Keratinocyte (primary cell): ENCODE results near the gene AOAH. TPM values are rescaled to one million over a fixed set of nuclear protein-coding genes. Genes with fewer than 3 reads are reported as not detected.

ENCODE experiments used
- DNase-seq: peaks from one replicate; pipeline ENCODE4 v3.0.0-alpha.2; 2011; ENCODE audit warnings: low read depth, missing footprints, low spot score
- FAIRE-seq: peaks from 2 replicates; lab custom pipeline; 2011; peaks lifted over from hg19 to GRCh38; lab: Jason Lieb, UNC
- H2AFZ ChIP-seq: 2 replicates; pipeline ENCODE4 v1.6.0; 2012; ENCODE audit warnings: low read length, control low read depth, inconsistent platforms; ENCODE audit not compliant: control insufficient read depth
- H3K27ac ChIP-seq: 2 replicates; pipeline ENCODE4 v1.5.1; 2011; ENCODE audit warnings: low read length; ENCODE audit not compliant: control insufficient read depth, insufficient read depth
- H3K27me3 ChIP-seq: 3 replicates; pipeline ENCODE4 v1.6.0; 2011; ENCODE audit warnings: low read length; ENCODE audit not compliant: control insufficient read depth, insufficient read depth; ENCODE audit errors: extremely low read depth
- H3K36me3 ChIP-seq, 2 experiments: 2 replicates in 1 of 2; 3 replicates in 1 of 2; pipeline ENCODE4 v1.5.1; 2011; ENCODE audit warnings: low read length in 2 of 2, mild to moderate bottlenecking in 1 of 2; ENCODE audit not compliant: control insufficient read depth in 2 of 2, insufficient read depth in 2 of 2; ENCODE audit errors: extremely low read depth in 1 of 2
- H3K4me1 ChIP-seq: 3 replicates; pipeline ENCODE4 v1.5.1; 2011; ENCODE audit warnings: low read length; ENCODE audit not compliant: control insufficient read depth, insufficient read depth; ENCODE audit errors: extremely low read depth
- H3K4me2 ChIP-seq: 3 replicates; pipeline ENCODE4 v1.6.0; 2011; ENCODE audit warnings: low read depth, low read length; ENCODE audit not compliant: control insufficient read depth, insufficient read depth; ENCODE audit errors: extremely low read depth
- H3K4me3 ChIP-seq, 3 experiments: fragments of 200-600 bp in 1 of 3; sonication (generic) in 1 of 3; 2 replicates in 2 of 3; 3 replicates in 1 of 3; pipeline ENCODE4 v1.5.1; 2011 to 2016; ENCODE audit warnings: low read length in 3 of 3, mild to moderate bottlenecking in 3 of 3, control low read depth in 2 of 3, inconsistent platforms in 1 of 3, low read depth in 1 of 3, mixed read lengths in 1 of 3, mixed run types in 1 of 3, moderate library complexity in 1 of 3; ENCODE audit not compliant: control insufficient read depth in 2 of 3, insufficient read depth in 2 of 3; ENCODE audit errors: extremely low read depth in 1 of 3
- H3K79me2 ChIP-seq: 2 replicates; pipeline ENCODE4 v1.6.0; 2012; ENCODE audit warnings: low read length; ENCODE audit not compliant: control insufficient read depth, insufficient read depth
- H3K9ac ChIP-seq: 3 replicates; pipeline ENCODE4 v1.6.0; 2011; ENCODE audit warnings: low read length; ENCODE audit not compliant: control insufficient read depth, insufficient read depth; ENCODE audit errors: extremely low read depth
- H3K9me1 ChIP-seq: 3 replicates; pipeline ENCODE4 v1.6.0; 2011; ENCODE audit warnings: low read length; ENCODE audit not compliant: control insufficient read depth, insufficient read depth; ENCODE audit errors: extremely low read depth
- H3K9me3 ChIP-seq: 2 replicates; pipeline ENCODE4 v1.5.1; 2012; ENCODE audit warnings: low read depth, low read length; ENCODE audit not compliant: control insufficient read depth
- H4K20me1 ChIP-seq: 3 replicates; pipeline ENCODE4 v1.6.0; 2011; ENCODE audit warnings: low read length; ENCODE audit not compliant: control insufficient read depth, insufficient read depth; ENCODE audit errors: extremely low read depth
- CTCF ChIP-seq, 3 experiments: IDR thresholded peaks in 1 of 3; conservative IDR thresholded peaks in 1 of 3; optimal IDR thresholded peaks in 1 of 3; 2 replicates in 2 of 3; 3 replicates in 1 of 3; pipeline versions ENCODE3 to v1.5.1; 2011; ENCODE audit warnings: low read length in 3 of 3, mild to moderate bottlenecking in 3 of 3, moderate library complexity in 2 of 3, control low read depth in 1 of 3, inconsistent platforms in 1 of 3; ENCODE audit not compliant: insufficient read depth in 2 of 3; ENCODE audit errors: extremely low read depth in 1 of 3
- EZH2 ChIP-seq: IDR thresholded peaks from one replicate; pipeline ENCODE4 v1.6.1; 2012; ENCODE audit warnings: inconsistent platforms, mild to moderate bottlenecking, low read length, moderate library complexity
- dilution Hi-C: fragments of 300-500 bp; cut with MboI; formaldehyde crosslinking; loops from one replicate; pipeline ENCODE4 v1.7.0; 2020; ENCODE audit warnings: low sequenced_read_pairs; ENCODE audit not compliant: extremely low pct_ligation_motif_present
- polyA plus RNA-seq, 5 experiments: library from polyadenylated mRNA; depleted of rRNA in 3 of 5; stranded (reverse) in 3 of 5; stranded (forward) in 1 of 5; unstranded in 1 of 5; fragments of >200 nt; gene quantifications; 1 replicate in 1 of 5; 2 replicates in 3 of 5; 3 replicates in 1 of 5; pipeline versions ENCODE4 v1.2.1 to v1.2.3, GENCODE V29; 2011 to 2012; ENCODE audit warnings: missing spikeins in 2 of 5, low read depth in 1 of 5, low replicate concordance in 1 of 5

Gene AOAH
- polyA plus RNA-seq, 1 donor (not counting 4 experiments of a cell fraction or from before 2014, with no cell fraction given): 0.43 TPM

GRCh38 chr7:36710186-36710791, 14.0 kb downstream of the AOAH start:
- Histone ChIP-seq H3K4me3 (no peak overlapping the region), H3K9me1 (no peaks in the 10 kb centered on the region), H2AFZ (no peak overlapping the region), H3K9ac (no peak overlapping the region), H3K79me2 (no peaks in the 10 kb centered on the region), H3K27me3 (no peaks in the 10 kb centered on the region), H3K4me1 (no peaks in the 10 kb centered on the region), H3K4me2 (no peak overlapping the region), H3K36me3 (no peaks in the 10 kb centered on the region), H3K27ac (no peak overlapping the region), H3K9me3 (no peaks in the 10 kb centered on the region), H4K20me1 (no peaks in the 10 kb centered on the region)
- FAIRE-seq (no peak), DNase-seq (no peak)
- dilution Hi-C loops: no loop called here
- TF ChIP-seq EZH2: no peak

- no peaks in the 10 kb centered on the region for H3K9me1 ChIP-seq
- H3K36me3 ChIP-seq: no peaks in the 10 kb centered on the region
- no peaks in the 10 kb centered on the region for H3K27me3 ChIP-seq
- no peak overlapping the region for H3K27ac ChIP-seq
- H3K4me1 ChIP-seq: no peaks in the 10 kb centered on the region
- no peak overlapping the region for H3K4me3 ChIP-seq
- H2AFZ ChIP-seq: no peak overlapping the region
- H3K9me3 ChIP-seq: no peaks in the 10 kb centered on the region
- no peak for TF ChIP-seq EZH2
- no peak for TF ChIP-seq CTCF (optimal IDR thresholded peaks at IDR 0.05 in 1 of 3, IDR thresholded peaks at IDR 0.05 in 1 of 3, conservative IDR thresholded peaks at IDR 0.05 in 1 of 3; ENCODE audit: extremely low read depth in 1 of 3, insufficient read depth in 2 of 3, low read length in 3 of 3)
- no peaks in the 10 kb centered on the region for H3K79me2 ChIP-seq
- H3K9ac ChIP-seq: no peak overlapping the region
- no peak for DNase-seq
- no peaks in the 10 kb centered on the region for H4K20me1 ChIP-seq
- H3K4me2 ChIP-seq: no peak overlapping the region
- FAIRE-seq: no peak
- dilution Hi-C loops: no loop called here
Measured at GRCh38 chr7:36708767-36709166, 15.5 kb downstream of the AOAH start.

- Histone ChIP-seq H3K4me1 (no peaks in the 10 kb centered on the region), H2AFZ (no peak overlapping the region), H4K20me1 (no peaks in the 10 kb centered on the region), H3K27ac (no peak overlapping the region), H3K79me2 (no peaks in the 10 kb centered on the region), H3K4me3 (no peak overlapping the region), H3K4me2 (no peak overlapping the region), H3K9ac (no peak overlapping the region), H3K27me3 (no peaks in the 10 kb centered on the region), H3K9me3 (no peaks in the 10 kb centered on the region), H3K36me3 (no peaks in the 10 kb centered on the region), H3K9me1 (no peaks in the 10 kb centered on the region)
- FAIRE-seq (no peak), DNase-seq (no peak)
- TF ChIP-seq EZH2 (no peak), CTCF (optimal IDR thresholded peaks at IDR 0.05 in 1 of 3, IDR thresholded peaks at IDR 0.05 in 1 of 3, conservative IDR thresholded peaks at IDR 0.05 in 1 of 3; ENCODE audit: extremely low read depth in 1 of 3, insufficient read depth in 2 of 3, low read length in 3 of 3) (no peak)
- dilution Hi-C loops: no loop called here
Measured at GRCh38 chr7:36707898-36708297, 16.4 kb downstream of the AOAH start.
